IPS DF 4.7 (cell line): ENCODE measurements around the gene WNT10A.
A peak's percentile ranks its signal among the peaks of the same experiment; 100 is the strongest.

Experiments
- DNase-seq: peaks from one replicate; pipeline ENCODE4 v3.0.0-alpha.2; 2013; ENCODE audit warnings: low spot score; ENCODE audit errors: extremely low read depth

WNT10A gene

DNA sequence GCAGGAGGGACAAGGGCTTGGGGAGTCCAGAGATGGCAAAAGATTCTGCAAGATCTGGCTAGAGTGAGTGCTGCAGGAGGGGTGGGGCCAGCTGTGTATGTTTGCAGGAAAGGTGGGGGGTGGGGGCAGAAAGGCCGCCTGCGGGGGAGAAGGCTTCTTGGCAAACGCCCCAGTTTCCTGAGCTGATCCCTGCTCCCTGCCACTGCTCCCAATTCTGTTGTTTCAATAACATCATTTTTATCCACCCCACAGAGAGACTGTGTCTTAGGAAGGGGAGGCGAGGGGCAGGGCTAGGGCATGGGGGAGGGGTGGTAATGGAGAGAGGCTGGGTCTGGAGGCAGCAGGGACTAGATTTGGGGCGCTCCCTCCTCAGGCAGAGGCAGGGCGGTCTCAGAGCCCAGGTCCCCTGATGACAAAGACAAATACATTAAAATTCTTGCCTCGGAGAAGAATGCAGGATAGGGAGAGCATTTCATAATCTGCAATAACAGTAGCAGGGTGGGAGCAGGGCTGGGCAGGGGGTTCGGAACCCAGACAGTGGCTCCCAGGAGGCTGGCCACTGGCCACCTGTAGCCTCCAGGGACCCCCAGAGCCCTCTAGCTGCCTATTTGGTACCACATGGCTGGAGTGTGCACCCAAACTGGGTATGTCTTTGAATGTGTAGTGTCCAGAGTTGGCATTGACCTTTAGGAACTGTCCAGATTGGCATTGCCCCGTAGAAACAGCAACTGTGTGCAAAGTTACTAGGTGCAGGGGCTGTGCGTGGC is 23.1 kb upstream of the WNT10A start:
- DNase-seq, result no peak

DNA sequence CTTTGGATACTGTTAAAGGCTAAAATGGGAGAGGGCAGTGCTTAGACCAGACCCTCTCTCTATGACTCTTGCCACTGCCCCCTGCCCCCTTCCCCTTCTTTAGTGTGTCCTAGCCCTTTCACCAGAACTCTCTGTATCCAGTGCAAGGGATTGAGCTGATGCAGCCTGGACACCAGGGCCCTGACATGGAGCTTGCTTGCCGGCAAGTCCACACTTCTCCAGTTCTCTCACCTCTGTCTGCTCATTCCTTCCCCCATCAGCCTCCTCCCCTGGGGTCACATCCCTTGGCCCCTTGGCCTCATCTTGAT is 22.6 kb upstream of the WNT10A start:
- DNase-seq, result no peak

DNA sequence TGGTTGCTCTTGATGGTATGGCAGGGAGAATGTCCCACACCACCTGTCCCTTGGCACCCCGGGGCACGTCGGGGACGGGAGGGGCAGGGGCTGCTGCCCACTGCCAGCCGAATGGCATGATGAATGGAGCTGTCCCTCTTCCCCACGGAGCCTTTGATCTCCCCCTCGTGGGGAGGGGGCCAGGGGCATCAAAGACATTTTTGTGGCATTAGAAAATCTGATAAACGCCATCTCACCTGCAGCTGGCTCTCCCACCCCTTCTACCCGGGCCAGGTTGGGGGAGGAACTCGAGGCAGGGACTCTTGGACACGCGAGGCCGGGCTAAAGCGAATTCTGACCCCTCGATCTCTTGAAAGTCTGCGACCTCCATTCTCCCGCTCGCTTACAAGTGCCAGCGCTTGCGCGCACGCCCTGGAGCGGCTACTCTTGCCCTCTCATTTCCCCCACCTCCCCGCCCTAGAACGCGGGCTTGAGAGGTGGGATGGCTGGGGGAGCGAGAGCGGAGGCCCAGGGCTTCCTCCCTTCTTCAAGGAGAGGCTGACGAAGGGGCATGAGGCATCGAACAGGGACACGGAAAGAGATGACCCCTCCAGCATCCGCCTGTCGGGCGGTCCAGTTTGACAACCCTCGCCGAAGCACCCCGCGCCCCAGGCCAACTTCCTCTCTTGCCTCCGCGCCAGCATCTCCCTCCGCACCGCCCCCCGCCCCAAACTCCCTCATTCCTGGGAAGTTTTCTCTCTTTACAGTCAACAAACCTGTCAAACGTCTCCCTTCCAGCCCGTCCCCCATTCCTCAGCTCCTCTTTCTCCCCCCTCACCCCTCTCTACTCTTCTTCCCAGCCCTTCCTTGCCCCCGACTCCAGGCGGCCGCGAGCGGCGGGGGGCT is 21.7 kb upstream of the WNT10A start:
- no peak for DNase-seq

DNA sequence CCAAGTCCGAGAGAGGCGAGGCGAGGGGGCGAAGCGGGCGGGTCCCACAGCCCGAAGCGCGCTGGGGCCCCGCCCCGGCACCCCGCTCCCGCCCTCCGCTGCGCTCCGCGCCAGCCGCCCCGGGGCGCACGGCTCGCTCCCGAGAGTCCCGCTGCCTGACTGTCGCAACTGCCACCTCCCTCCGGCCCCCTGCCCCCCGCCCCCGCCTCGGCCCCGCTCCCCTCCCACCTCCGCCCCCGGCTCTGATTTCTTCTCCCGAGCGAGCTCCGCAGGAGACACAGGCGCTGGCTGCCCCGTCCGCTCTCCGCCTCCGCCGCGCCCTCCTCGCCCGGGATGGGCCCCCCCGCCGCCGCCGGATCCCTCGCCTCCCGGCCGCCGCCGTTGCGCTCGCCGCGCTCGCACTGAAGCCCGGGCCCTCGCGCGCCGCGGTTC is 21.1 kb upstream of the WNT10A start, which contains the start of gene WNT6:
Gene WNT6 (plus strand): TSS at position 250 of the 432 bp plus-strand sequence. CDS start 233 bp downstream, outside the sequence.
- DNase-seq, result no peak

DNA sequence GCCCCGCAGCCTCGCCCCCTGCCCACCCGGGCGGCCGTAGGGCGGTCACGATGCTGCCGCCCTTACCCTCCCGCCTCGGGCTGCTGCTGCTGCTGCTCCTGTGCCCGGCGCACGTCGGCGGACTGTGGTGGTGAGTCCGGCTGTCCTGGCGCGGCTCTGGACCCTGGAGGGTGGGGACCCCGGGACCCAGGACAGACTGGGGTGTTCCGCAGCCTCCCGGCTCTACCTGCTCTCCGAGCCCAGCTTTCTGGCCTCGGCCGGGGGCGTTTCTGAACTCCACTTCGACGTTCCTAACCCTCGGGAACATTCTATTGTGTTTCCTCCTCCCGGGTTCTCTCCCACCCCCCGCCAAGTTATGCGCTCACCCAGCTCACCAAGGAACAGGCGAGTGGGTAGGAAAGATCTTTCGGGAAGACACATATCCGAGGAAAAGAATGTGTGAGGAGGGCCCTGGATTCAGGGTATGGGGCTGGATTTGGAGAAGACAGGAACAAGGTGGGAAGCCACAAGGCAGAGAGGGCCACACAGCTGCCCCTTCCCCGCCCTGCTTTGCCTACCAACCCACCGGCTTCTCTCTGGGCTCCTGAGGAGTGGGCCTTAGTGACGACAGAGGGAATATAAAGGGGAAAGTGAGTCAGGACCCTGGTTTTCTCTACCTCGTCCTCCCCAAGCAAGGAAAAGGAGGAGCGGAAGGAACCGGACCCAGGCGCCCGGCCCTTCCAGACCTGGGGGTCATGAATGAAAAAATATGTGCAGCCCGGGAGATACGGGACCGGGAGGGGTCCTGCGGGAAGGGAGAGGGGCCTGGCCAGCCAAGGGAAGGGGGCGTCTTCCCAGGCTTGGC is 20.4 kb upstream of the WNT10A start:
- no peak for DNase-seq

DNA sequence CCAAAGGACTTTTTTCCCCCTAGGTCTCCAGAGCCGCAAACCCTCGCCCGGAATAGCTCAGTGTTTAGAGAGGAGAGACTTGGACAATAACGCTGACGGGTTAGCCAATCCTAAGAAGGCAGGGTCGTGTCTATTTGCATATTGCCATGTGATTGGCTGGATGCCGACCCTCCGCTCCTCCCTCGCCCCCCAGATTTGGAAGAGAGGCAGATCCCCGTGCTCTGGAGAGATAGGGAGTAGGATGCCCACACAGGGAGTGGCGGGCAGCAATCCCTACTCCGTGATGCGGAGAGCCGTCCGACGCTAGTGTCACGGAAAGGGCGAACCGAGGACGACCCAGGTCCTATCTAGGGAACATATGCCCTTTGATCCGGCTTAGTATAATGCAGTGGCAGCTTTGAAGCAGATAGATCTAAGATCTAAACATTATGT is 19.7 kb upstream of the WNT10A start:
- peak; percentile 92 for DNase-seq

DNA sequence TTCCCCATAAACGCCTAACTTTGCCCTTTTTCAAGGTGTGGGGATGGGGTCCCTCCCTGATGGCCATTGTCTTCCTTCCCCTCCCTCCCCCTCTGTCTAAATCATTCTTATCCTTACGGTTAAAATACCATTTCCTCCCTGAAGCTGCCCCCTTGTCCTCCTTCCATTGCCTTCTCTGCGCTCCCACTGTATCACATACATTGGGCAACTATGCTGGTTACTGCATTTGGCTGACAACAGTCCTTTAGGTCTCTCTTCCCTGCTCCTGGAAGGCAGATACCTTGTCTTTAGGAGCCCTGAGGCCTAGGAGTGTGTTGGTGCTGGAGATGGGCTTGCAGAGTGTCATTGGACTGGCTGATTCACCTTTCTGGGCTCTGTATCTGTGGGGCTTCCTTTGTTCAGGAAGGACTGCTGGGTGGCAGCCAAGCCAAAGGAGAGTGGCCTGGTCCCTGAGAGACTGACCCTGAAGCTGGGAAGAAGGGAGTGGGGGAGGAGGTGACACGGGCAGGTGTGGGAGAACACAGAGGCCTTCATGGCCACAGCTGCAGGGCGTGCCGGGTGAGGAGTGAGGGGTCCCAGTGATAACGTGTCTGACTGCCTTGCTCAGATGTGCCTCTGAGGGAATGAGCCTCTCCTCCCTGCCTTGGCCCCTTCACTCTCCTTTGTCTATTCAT is 18.9 kb upstream of the WNT10A start:
- DNase-seq, result no peak

DNA sequence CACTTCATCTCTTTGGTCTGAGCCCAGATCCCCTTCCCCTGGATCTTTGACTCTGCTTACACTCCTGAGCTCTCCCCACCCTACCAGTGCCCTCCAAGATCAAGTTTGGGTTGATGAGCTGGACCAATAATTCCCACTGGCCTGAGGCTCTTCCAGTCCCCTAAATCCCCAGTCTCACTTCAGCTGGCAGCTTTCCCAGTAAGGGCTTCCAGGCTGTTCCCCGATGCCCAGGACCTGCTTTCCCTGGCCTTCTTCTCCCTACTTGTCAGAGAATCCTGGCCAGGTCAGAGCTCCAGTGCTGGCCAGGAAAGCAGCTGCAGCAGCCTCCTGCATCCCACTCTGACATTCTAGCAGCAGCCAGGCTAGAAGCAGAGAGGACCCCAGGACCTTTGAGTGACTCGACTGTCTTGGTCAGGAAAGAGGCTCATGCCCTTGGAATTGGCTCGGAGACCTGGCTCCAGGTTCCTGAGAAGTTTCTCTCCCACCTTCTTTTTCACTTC is 17.6 kb upstream of the WNT10A start:
- no peak for DNase-seq

DNA sequence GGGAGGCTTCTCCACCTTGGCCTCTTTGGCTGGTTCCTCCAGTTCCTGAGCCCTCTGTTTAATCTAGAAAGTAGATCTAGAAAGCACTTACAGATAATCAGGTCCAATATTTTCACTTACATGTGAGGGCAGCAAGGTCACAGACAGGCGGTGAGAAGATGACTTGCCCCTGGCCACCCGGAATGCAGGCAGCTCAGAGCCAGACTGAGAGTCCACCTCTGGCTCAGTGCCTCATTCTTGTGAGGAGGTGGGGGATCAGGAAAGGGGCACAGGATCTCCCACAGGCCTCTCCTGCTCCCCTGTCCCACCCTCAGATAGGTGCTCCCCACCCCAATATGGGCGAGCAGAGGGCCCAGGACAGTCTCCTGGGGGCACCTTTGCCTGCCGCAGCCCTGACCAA is 15.3 kb upstream of the WNT10A start:
- no peak for DNase-seq

DNA sequence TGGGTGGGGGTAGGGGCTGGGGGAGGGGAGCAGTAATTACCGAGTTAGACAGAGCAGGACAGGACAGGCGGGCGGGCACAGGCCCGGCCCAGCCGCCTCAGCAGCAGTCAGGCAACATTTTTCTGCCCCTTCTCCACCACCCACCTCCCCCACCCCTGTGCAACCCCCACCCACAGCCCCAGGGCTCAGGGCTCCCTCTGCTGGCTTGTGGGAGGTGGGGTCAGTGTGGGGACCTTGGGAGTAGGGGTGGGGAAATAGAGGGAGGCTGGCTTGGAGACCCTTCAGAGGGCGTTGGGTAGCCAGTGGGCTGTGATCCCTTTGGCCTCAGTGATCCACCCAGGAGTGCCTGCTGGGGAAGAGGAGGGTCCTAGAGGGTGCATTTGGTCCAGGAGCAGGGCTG is 14.7 kb upstream of the WNT10A start:
- DNase-seq, result no peak

DNA sequence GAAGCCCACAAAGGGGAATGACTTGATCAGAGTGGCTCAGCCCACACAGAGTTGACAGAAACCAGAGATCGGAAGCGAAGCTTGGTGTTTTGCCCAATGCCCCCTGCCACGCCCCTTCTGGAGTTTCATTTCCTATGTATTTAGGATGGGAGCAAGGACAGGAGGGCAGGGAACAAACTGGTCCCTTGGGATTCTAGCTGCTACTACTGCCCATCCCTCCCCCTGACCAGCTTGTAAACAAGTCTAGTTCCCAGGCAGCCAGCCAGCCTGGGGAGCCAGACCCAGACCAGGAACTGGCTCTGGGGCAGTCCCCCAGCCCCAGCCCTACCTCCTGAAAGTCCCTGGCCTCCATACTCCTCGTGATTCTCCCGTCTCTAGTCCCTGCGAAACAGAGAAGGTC is 12.8 kb upstream of the WNT10A start:
- no peak for DNase-seq

DNA sequence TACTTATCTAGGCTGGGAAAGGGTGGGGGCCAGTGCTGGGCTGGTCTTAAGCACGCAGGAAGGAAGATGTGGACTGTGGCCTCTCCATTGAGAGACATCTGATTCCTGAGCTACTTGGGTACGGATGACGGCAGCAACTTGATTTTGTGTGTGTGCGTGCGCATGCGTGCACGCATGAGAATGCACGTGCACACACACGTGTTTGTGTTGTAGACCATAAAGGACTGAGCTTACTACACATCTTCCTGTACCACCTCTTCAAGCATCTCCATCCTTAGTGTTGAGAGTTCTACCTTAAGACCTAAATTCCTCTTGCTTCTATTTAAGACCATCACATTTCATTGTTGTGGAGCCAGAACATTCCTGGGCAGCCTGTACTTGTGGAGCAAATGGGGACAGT is 11.6 kb upstream of the WNT10A start:
- DNase-seq, result no peak

DNA sequence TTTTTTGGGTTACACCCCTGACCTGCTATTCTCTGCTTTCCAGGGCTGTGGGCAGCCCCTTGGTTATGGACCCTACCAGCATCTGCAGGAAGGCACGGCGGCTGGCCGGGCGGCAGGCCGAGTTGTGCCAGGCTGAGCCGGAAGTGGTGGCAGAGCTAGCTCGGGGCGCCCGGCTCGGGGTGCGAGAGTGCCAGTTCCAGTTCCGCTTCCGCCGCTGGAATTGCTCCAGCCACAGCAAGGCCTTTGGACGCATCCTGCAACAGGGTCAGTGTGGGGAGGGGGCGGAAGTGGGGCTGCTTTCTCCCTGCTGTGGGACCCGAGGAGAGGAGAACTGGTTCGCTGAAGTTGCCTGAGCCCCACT is 9.7 kb upstream of the WNT10A start:
- no peak for DNase-seq

DNA sequence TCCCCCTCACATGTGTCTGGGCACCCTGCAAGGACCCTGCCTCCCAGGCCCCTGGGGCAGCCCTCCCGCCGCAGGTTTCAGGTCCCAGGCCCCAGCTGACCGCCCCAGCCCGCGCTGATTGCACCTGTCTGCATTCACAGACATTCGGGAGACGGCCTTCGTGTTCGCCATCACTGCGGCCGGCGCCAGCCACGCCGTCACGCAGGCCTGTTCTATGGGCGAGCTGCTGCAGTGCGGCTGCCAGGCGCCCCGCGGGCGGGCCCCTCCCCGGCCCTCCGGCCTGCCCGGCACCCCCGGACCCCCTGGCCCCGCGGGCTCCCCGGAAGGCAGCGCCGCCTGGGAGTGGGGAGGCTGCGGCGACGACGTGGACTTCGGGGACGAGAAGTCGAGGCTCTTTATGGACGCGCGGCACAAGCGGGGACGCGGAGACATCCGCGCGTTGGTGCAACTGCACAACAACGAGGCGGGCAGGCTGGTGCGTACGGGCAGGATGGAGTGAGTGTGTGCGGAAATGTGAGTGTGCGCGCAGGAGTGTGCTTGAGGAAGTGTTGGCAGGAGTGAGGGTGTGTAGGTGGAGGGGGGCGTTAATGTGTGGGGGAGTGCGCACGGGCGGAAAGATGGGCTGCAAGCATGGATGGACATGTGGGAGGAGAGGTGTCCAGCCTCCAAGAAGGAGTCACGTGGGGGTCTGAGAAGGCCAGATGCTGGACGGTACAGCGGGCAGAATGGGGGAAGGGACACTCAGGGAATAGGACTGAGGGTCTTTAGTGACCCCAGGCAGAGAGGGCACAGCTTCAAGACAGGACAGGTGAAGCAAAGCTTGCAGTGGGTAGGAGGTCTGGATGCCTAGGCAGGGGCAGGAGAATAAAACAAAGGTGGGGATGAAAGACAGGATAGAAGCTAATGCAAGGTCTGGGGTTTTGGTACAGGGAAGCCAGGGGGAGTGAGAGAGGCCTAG is 9.0 kb upstream of the WNT10A start:
- no peak for DNase-seq

DNA sequence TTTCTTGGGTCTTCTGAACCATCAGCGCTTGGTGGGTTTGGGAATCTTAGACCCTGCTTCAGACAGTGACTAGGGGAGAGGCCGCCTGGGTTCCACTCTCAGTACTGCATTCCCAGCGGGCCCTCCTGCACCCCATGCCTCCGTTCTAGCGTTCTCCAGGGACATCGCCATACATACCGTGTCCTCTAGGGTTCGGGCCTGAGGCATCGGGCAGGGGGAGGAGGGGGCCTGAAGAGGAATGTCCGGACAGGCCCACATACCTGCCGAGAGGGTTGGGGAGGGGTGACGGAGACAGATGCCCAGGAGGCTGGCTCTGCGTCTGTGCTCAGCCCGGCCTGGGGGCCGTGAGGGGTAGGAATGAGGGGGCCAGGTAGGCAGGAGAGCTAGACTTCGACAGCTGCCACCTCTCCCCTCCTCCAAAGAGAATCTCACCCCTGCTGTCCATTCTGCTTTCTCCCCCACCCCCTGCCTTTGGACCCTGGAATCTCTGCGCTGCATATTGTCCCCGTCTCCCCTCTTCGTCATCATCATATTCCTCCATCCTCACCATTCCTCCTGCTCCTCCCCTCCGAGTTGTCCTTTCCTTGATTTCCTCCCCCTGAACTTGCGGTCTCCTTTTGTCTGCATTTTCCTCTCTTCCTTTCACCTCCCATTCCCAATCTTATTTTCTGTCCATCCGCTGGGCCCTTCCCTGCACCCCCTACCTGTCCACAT is 7.8 kb upstream of the WNT10A start:
- no peak for DNase-seq

DNA sequence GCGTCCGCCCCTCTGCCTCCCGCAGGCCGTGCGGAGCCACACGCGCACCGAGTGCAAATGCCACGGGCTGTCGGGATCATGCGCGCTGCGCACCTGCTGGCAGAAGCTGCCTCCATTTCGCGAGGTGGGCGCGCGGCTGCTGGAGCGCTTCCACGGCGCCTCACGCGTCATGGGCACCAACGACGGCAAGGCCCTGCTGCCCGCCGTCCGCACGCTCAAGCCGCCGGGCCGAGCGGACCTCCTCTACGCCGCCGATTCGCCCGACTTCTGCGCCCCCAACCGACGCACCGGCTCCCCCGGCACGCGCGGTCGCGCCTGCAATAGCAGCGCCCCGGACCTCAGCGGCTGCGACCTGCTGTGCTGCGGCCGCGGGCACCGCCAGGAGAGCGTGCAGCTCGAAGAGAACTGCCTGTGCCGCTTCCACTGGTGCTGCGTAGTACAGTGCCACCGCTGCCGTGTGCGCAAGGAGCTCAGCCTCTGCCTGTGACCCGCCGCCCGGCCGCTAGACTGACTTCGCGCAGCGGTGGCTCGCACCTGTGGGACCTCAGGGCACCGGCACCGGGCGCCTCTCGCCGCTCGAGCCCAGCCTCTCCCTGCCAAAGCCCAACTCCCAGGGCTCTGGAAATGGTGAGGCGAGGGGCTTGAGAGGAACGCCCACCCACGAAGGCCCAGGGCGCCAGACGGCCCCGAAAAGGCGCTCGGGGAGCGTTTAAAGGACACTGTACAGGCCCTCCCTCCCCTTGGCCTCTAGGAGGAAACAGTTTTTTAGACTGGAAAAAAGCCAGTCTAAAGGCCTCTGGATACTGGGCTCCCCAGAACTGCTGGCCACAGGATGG is 7.1 kb upstream of the WNT10A start:
- no peak for DNase-seq

DNA sequence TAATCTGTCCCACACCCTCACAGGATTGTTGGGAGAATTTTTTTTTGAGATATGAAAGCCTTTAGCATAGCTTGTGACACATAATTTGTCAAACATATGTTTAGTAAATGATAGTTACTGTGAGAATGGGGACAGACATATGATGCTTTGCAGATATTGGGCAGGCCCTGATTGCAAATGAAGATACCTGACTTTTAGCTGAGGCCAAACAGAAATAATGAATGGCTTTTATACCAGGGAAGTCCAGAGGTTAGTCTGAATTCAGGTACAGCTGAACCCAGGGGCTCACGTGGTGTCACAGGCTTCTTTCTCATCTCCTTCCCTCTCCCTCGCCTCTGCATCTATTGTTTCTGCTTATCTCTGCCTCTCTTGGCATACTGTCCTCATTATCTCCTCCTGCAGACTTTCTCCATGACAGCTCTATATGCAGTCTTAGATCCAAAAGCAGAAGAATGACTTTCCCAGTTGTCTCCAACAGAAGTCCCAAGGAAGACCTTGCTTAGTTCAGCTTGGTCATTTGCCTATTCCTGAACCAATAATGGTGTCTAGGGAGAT is 4.9 kb upstream of the WNT10A start:
- no peak for DNase-seq

DNA sequence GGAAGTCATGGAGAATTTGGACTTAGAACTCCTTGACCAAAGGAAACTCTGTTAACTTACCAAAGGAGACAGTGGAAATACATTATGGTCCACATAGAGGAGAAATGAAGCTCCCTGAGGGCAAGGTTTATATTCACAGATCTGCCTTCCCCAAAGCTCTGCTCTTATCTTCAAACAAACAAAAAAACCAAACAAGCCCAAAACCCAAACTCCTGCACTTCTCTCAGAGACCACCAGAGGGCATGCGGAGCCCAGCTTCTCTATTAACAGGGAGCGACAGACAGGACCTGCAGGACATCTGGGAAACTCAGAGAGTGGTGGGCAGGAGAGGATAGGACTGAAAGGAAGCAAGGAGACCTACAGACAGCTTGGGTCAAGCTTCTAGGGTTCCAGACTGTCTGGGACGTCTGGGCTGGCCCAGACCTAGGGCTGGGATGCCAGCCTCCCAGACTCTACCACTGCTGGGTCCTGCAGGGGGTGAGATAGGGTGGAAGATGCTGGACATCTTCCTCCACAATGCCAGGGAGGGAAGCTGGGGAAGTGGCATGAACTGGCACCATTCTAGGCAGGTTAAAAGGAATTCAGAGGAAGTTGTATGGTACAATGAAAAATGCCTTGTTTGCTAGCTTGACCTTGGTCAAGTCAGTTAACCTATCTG is 4.0 kb upstream of the WNT10A start:
- no peak for DNase-seq
